GM18498 (cell line): ENCODE results near the gene SLC15A5.

Experiments used
- ATAC-seq: cut with Tn5 transposase; IDR thresholded peaks from one replicate; pipeline ENCODE4 v1.9.1; 2021; ENCODE audit warnings: mild to moderate bottlenecking, moderate library complexity; ENCODE audit not compliant: unreplicated experiment

Gene SLC15A5

GRCh38 chr12:16183541-16183940 is 93.9 kb downstream of the SLC15A5 start:
- ATAC-seq, result no peak

GRCh38 chr12:16175840-16176239 is 101.6 kb downstream of the SLC15A5 start:
- ATAC-seq, result no peak

GRCh38 chr12:16174282-16174681 is 103.2 kb downstream of the SLC15A5 start:
- ATAC-seq, result no peak

GRCh38 chr12:16171348-16171747 is 106.1 kb downstream of the SLC15A5 start:
- no peak for ATAC-seq

- no peak for ATAC-seq
These were observed 109.4 kb downstream of the SLC15A5 start for GRCh38 chr12:16168078-16168477.

GRCh38 chr12:16166563-16167470 is 110.7 kb downstream of the SLC15A5 start:
- no peak for ATAC-seq

GRCh38 chr12:16165506-16165905 is 112.0 kb downstream of the SLC15A5 start:
- ATAC-seq, result no peak

- ATAC-seq, result no peak
These were observed 113.6 kb downstream of the SLC15A5 start for GRCh38 chr12:16163901-16164300.

GRCh38 chr12:16163146-16163545 is 114.3 kb downstream of the SLC15A5 start:
- ATAC-seq, result no peak

- no peak for ATAC-seq
These were observed 117.9 kb downstream of the SLC15A5 start for GRCh38 chr12:16159571-16159970.

GRCh38 chr12:16158050-16158449 is 119.4 kb downstream of the SLC15A5 start:
- no peak for ATAC-seq

- ATAC-seq, result no peak
These were observed 121.5 kb downstream of the SLC15A5 start for GRCh38 chr12:16155938-16156337.

GRCh38 chr12:16154990-16155389 is 122.5 kb downstream of the SLC15A5 start:
- ATAC-seq, result no peak

- no peak for ATAC-seq
These were observed 124.4 kb downstream of the SLC15A5 start for GRCh38 chr12:16152885-16153673.

- ATAC-seq, result no peak
These were observed 127.2 kb downstream of the SLC15A5 start for GRCh38 chr12:16150276-16150675.

- ATAC-seq, result no peak
These were observed 128.5 kb downstream of the SLC15A5 start for GRCh38 chr12:16148938-16149337.
